Lung (tissue), 12 donors: ENCODE measurements around the gene THAP12. TPM values are rescaled to one million over a fixed set of nuclear protein-coding genes. Genes with fewer than 3 reads are reported as not detected.
A peak's percentile ranks its signal among the peaks of the same experiment; 100 is the strongest.

Experiments used
- ATAC-seq: fragments of 200-7000 bp; cut with Tn5 transposase; one replicate; pipeline ENCODE4 v1.9.1; 2020; ENCODE audit warnings: moderate number of reproducible peaks; ENCODE audit not compliant: insufficient read depth, low FRiP score
- DNase-seq, 3 donors: peaks; one replicate each; pipeline ENCODE4 v3.0.0-alpha.2; 2013 to 2017
- H3K27ac ChIP-seq, 2 donors: one replicate each; pipeline ENCODE4 v1.5.1; 2013; ENCODE audit warnings: mild to moderate bottlenecking in 2 of 2, moderate library complexity in 2 of 2, control low read depth in 1 of 2, inconsistent platforms in 1 of 2, low read depth in 1 of 2, low read length in 1 of 2
- H3K27me3 ChIP-seq, 3 donors: one replicate each; pipeline ENCODE4 v1.5.1; 2013; ENCODE audit warnings: low read length in 2 of 3; ENCODE audit not compliant: control insufficient read depth in 3 of 3, insufficient read depth in 3 of 3
- H3K36me3 ChIP-seq, 4 donors: one replicate each; pipeline ENCODE4 v1.5.1; 2013; ENCODE audit warnings: low read length in 4 of 4, mild to moderate bottlenecking in 1 of 4, moderate library complexity in 1 of 4; ENCODE audit not compliant: control insufficient read depth in 4 of 4, insufficient read depth in 4 of 4
- H3K4me1 ChIP-seq, 5 donors: one replicate each; pipeline ENCODE4 v1.5.1; 2013; ENCODE audit warnings: low read length in 5 of 5, mild to moderate bottlenecking in 2 of 5, moderate library complexity in 1 of 5; ENCODE audit not compliant: control insufficient read depth in 5 of 5, insufficient read depth in 5 of 5
- H3K4me3 ChIP-seq: one replicate; pipeline ENCODE4 v1.5.1; 2013; ENCODE audit warnings: mild to moderate bottlenecking, control low read depth, moderate library complexity
- H3K9ac ChIP-seq, 2 donors: one replicate each; pipeline ENCODE4 v1.5.1; 2013; ENCODE audit warnings: low read length in 2 of 2, control low read depth in 1 of 2; ENCODE audit not compliant: insufficient read depth in 1 of 2
- H3K9me3 ChIP-seq, 4 donors: one replicate each; pipeline ENCODE4 v1.5.1; 2013; ENCODE audit warnings: low read length in 3 of 4, mild to moderate bottlenecking in 1 of 4, moderate library complexity in 1 of 4; ENCODE audit not compliant: control insufficient read depth in 4 of 4, insufficient read depth in 3 of 4
- CTCF ChIP-seq: IDR thresholded peaks from 2 replicates; pipeline ENCODE4 v1.5.1; 2012; ENCODE audit warnings: mild to moderate bottlenecking; ENCODE audit errors: control extremely low read depth, extremely low read depth
- whole genome bisulfite sequencing, 2 donors: extraction: QIAGEN DNeasy Blood & Tissue Kit; methylation state at CpG; one replicate each; pipeline ENCODE4 v1.1.7; 2013; 5-methylcytosine and 5-hydroxymethylcytosine counted together
- polyA plus RNA-seq, 2 donors: library from polyadenylated mRNA; stranded (reverse); fragments of 200-250 nt; gene quantifications; one replicate each; pipeline ENCODE4 v1.2.1, GENCODE V29; 2013
- total RNA-seq, 2 donors: library from RNA; depleted of rRNA in 1 of 2; stranded (reverse); fragments of >200 nt in 1 of 2; gene quantifications; one replicate each; pipeline ENCODE4 v1.2.1, GENCODE V29; 2014 to 2021
- donor health status: control.
- donor health status: control.
- donor health status: Bipolar disorder and iron deficiency.
- donor health status: healthy.
- donor health status: DM: yes; HTN: yes; CAD: no.

The THAP12 gene
- total and polyA plus RNA-seq, 4 donors: 18.5 to 43.4 (median 28.4) TPM

GRCh38 chr11:76313271-76313670 is 67.7 kb downstream of the THAP12 start:
- DNase-seq (no peak), ATAC-seq (no peak)
- H3K27me3 ChIP-seq: no peaks in the 10 kb centered on the region
- no peak overlapping the region for H3K4me3 ChIP-seq
- WGBS, 2 donors: 51 to 82% methylated on average over 3 of the region's 3 CpGs
- peaks cover 0 to 43% (median 21%) of the 10 kb centered on the region in 5 donors for H3K4me1 ChIP-seq
- H3K27ac ChIP-seq: no peak overlapping the region
- peaks cover 0 to 2% (median 0%) of the 10 kb centered on the region in 4 donors for H3K9me3 ChIP-seq
- no peak overlapping the region for H3K9ac ChIP-seq
- no peaks in the 10 kb centered on the region for H3K36me3 ChIP-seq
- no peak for TF ChIP-seq CTCF

GRCh38 chr11:76310832-76311595 is 69.9 kb downstream of the THAP12 start:
- DNase-seq: peak; percentile 82 to 94 (median 88)
- ATAC-seq: no peak
- TF ChIP-seq CTCF: no peak

GRCh38 chr11:76307978-76308747 is 72.8 kb downstream of the THAP12 start:
- ATAC-seq: no peak

More at GRCh38 chr11:76310832-76311595, 69.9 kb downstream of the THAP12 start:
- H3K9me3 ChIP-seq: peaks cover 0 to 2% (median 0%) of the 10 kb centered on the region in 4 donors
- no peaks in the 10 kb centered on the region for H3K27me3 ChIP-seq
- H3K4me3 ChIP-seq: no peak overlapping the region
- H3K9ac ChIP-seq: no peak overlapping the region
- peaks cover 0 to 66% (median 32%) of the 10 kb centered on the region in 5 donors for H3K4me1 ChIP-seq
- H3K27ac ChIP-seq: no peak overlapping the region
- H3K36me3 ChIP-seq: no peaks in the 10 kb centered on the region
- WGBS, 2 donors: 69 to 71% methylated on average over 13 of the region's 13 CpGs

More at GRCh38 chr11:76307978-76308747, 72.8 kb downstream of the THAP12 start:
- 73 to 85% methylated on average over 6 of the region's 6 CpGs for WGBS, 2 donors
- H3K4me3 ChIP-seq: no peak overlapping the region
- H3K9ac ChIP-seq: no peak overlapping the region
- H3K4me1 ChIP-seq: peaks cover 0 to 57% (median 25%) of the 10 kb centered on the region in 5 donors
- H3K27ac ChIP-seq: no peak overlapping the region
- H3K9me3 ChIP-seq: peaks cover 0 to 2% (median 0%) of the 10 kb centered on the region in 4 donors
- TF ChIP-seq CTCF: no peak
- H3K36me3 ChIP-seq: no peaks in the 10 kb centered on the region
- no peaks in the 10 kb centered on the region for H3K27me3 ChIP-seq
- no peak for DNase-seq
